PC-3 (cell line): ENCODE data around the gene CLEC1A. TPM values are rescaled to one million over a fixed set of nuclear protein-coding genes. Genes with fewer than 3 reads are reported as not detected.
A peak's percentile ranks its signal among the peaks of the same experiment; 100 is the strongest.

ENCODE experiments used
- ATAC-seq: fragments of 200-7000 bp; cut with Tn5 transposase; 2 replicates; pipeline ENCODE4 v1.9.1; 2020; ENCODE audit warnings: mild to moderate bottlenecking, moderate library complexity
- BruUV-seq: library from RNA; stranded (reverse); fragments of 400-500 nt; replicated peaks from 2 replicates; lab custom pipeline; 2021; lab: Mats Ljungman, UMichigan
- CTCF ChIA-PET: fragments of 300-600 bp; sonication (Branson Sonifier 250); formaldehyde crosslinking; loops from one replicate; lab custom pipeline; 2022; ENCODE audit warnings: antibody characterized with exemption; lab: Charles Lee
- POLR2A ChIA-PET: fragments of 300-600 bp; sonication (Branson Sonifier 250); formaldehyde crosslinking; loops from one replicate; lab custom pipeline; 2022; ENCODE audit warnings: antibody characterized with exemption; ENCODE audit not compliant: unreplicated experiment; lab: Charles Lee
- DNase-seq: peaks from one replicate; pipeline ENCODE4 v3.0.0-alpha.2; 2015
- H2AFZ ChIP-seq: fragments of 300-600 bp; sonication (generic); 2 replicates; pipeline ENCODE4 v1.6.0; 2016; ENCODE audit warnings: antibody characterized with exemption, low read length
- H3F3A ChIP-seq: fragments of 300-600 bp; sonication (generic); one replicate; pipeline ENCODE4 v1.6.0; 2017; ENCODE audit warnings: antibody characterized with exemption, low read length, control low read depth, mild to moderate bottlenecking; ENCODE audit not compliant: unreplicated experiment
- H3K27ac ChIP-seq: fragments of 300-600 bp; sonication (generic); 2 replicates; pipeline ENCODE4 v1.5.1; 2016; ENCODE audit warnings: mild to moderate bottlenecking, low read length
- H3K27me3 ChIP-seq: fragments of 300-600 bp; sonication (generic); 2 replicates; pipeline ENCODE4 v1.6.1; 2016; ENCODE audit warnings: low read length, mixed read lengths
- H3K36me3 ChIP-seq: fragments of 300-600 bp; sonication (generic); 2 replicates; pipeline ENCODE4 v1.6.1; 2016; ENCODE audit warnings: low read depth, mixed run types, low read length, mixed read lengths
- H3K4me1 ChIP-seq: fragments of 300-600 bp; sonication (generic); 2 replicates; pipeline ENCODE4 v1.5.1; 2016; ENCODE audit warnings: low read length; ENCODE audit not compliant: insufficient read depth
- H3K4me2 ChIP-seq: fragments of 300-600 bp; sonication (generic); 2 replicates; pipeline ENCODE4 v1.6.0; 2016; ENCODE audit warnings: low read length
- H3K4me3 ChIP-seq: fragments of 300-600 bp; sonication (generic); 2 replicates; pipeline ENCODE4 v1.5.1; 2016; ENCODE audit warnings: mild to moderate bottlenecking, low read length, mixed read lengths
- H3K79me2 ChIP-seq: fragments of 300-600 bp; sonication (generic); 2 replicates; pipeline ENCODE4 v1.6.1; 2017; ENCODE audit warnings: low read length, mixed read lengths
- H3K9ac ChIP-seq: fragments of 300-600 bp; sonication (generic); 2 replicates; pipeline ENCODE4 v1.6.0; 2016; ENCODE audit warnings: mild to moderate bottlenecking, low read length
- H3K9me2 ChIP-seq: fragments of 300-600 bp; sonication (generic); replicated peaks from 2 replicates; pipeline ENCODE4 v1.6.1; 2016; ENCODE audit warnings: mixed run types, low read length, mixed read lengths
- H3K9me3 ChIP-seq: fragments of 300-600 bp; sonication (generic); 2 replicates; pipeline ENCODE4 v1.6.1; 2016; ENCODE audit warnings: low read length, mixed read lengths
- H4K20me1 ChIP-seq: fragments of 300-600 bp; sonication (generic); 2 replicates; pipeline ENCODE4 v1.6.1; 2016; ENCODE audit warnings: low read length, mixed read lengths
- CTCF ChIP-seq: fragments of 300-600 bp; sonication (generic); conservative IDR thresholded peaks from 2 replicates; pipeline ENCODE4 v1.5.1; 2017; ENCODE audit warnings: antibody characterized with exemption, low read depth, mild to moderate bottlenecking, low read length
- EZH2 ChIP-seq: fragments of 300-600 bp; sonication (generic); IDR thresholded peaks from one replicate; pipeline ENCODE4 v1.6.1; 2017; ENCODE audit warnings: antibody characterized with exemption, mild to moderate bottlenecking, low read length; ENCODE audit not compliant: unreplicated experiment
- EZH2phosphoT487 ChIP-seq: fragments of 300-600 bp; sonication (generic); IDR thresholded peaks from 2 replicates; pipeline ENCODE4 v1.6.1; 2018; ENCODE audit warnings: mild to moderate bottlenecking, antibody characterized with exemption, low read length, borderline replicate concordance
- intact Hi-C: fragments of 100-400 bp; cut with micrococcal nuclease; formaldehyde crosslinking; loops from 2 replicates; pipeline ENCODE4 v1.9.0; 2023
- total RNA-seq: library from RNA; depleted of rRNA; stranded (reverse); fragments of >200 nt; gene quantifications from 2 replicates; pipeline ENCODE4 v1.2.3, GENCODE V29; 2014

CLEC1A gene
- total RNA-seq, 1 experiment from 2014 or later = not detected

GRCh38 chr12:10069976-10070375 lies 28.8 kb downstream of the CLEC1A start:
- POLR2A ChIA-PET = no interaction called here

GRCh38 chr12:10069099-10069498 lies 29.7 kb downstream of the CLEC1A start:
- Histone ChIP-seq H3K9me2 (no peaks in the 10 kb centered on the region), H3F3A (no peaks in the 10 kb centered on the region), H2AFZ (no peak overlapping the region), H3K4me2 (no peak overlapping the region), H3K4me3 (no peak overlapping the region), H3K9ac (no peak overlapping the region), H3K9me3 (no peaks in the 10 kb centered on the region), H3K4me1 (no peaks in the 10 kb centered on the region), H3K27ac (no peak overlapping the region), H3K79me2 (no peaks in the 10 kb centered on the region), H4K20me1 (no peaks in the 10 kb centered on the region), H3K36me3 (no peaks in the 10 kb centered on the region), H3K27me3 (peaks cover 12% of the 10 kb centered on the region; the same call in 1 of the 2 replicates)
- no peak for TF ChIP-seq EZH2
- no peak for TF ChIP-seq CTCF
- TF ChIP-seq EZH2phosphoT487 = no peak
- DNase-seq (no peak), ATAC-seq (peak; percentile 31)
- ChIA-PET POLR2A (no interaction called here), CTCF (interaction anchor here (0.6 to 0.8 kb wide), 3 partner anchors 35 to 59 kb away, joined by 3 read pairs; no protein-coding TSS in a partner anchor)
- no TSS peak for BruUV-seq
- intact Hi-C loops = no loop called here

More at GRCh38 chr12:10069976-10070375, 28.8 kb downstream of the CLEC1A start:
- Histone ChIP-seq H3K27me3 (peaks cover 19% of the 10 kb centered on the region), H3K4me2 (no peak overlapping the region), H3K4me1 (no peaks in the 10 kb centered on the region), H3K79me2 (no peaks in the 10 kb centered on the region), H3K4me3 (no peak overlapping the region), H2AFZ (no peak overlapping the region), H3K9me3 (no peaks in the 10 kb centered on the region), H3K9me2 (no peaks in the 10 kb centered on the region), H3K27ac (no peak overlapping the region), H3F3A (no peaks in the 10 kb centered on the region), H3K36me3 (no peaks in the 10 kb centered on the region), H4K20me1 (no peaks in the 10 kb centered on the region), H3K9ac (no peak overlapping the region)
- ATAC-seq (no peak), DNase-seq (no peak)
- TF ChIP-seq CTCF = no peak
- intact Hi-C loops = no loop called here
- CTCF ChIA-PET = interaction anchor here (0.8 kb wide), 1 partner anchor 36 kb away, joined by 3 read pairs; no protein-coding TSS in a partner anchor
- no TSS peak for BruUV-seq

GRCh38 chr12:10068644-10069043 lies 30.1 kb downstream of the CLEC1A start:
- H3K27me3 ChIP-seq = peaks cover 12% of the 10 kb centered on the region; the same call in 1 of the 2 replicates
- ATAC-seq (no peak), DNase-seq (no peak)
- ChIA-PET CTCF (interaction anchor here (0.6 kb wide), 1 partner anchor 57 kb away, joined by 3 read pairs; no protein-coding TSS in a partner anchor), POLR2A (no interaction called here)
- no peaks in the 10 kb centered on the region for H4K20me1 ChIP-seq
- H3K36me3 ChIP-seq = no peaks in the 10 kb centered on the region
- H3K9ac ChIP-seq = no peak overlapping the region
- no peak overlapping the region for H2AFZ ChIP-seq
- H3K4me1 ChIP-seq = no peaks in the 10 kb centered on the region
- no peak overlapping the region for H3K4me3 ChIP-seq
- no peaks in the 10 kb centered on the region for H3K9me3 ChIP-seq
- intact Hi-C loops = no loop called here
- no peak overlapping the region for H3K4me2 ChIP-seq
- H3F3A ChIP-seq = no peaks in the 10 kb centered on the region
- H3K9me2 ChIP-seq = no peaks in the 10 kb centered on the region
- BruUV-seq = no TSS peak
- no peaks in the 10 kb centered on the region for H3K79me2 ChIP-seq
- TF ChIP-seq CTCF (no peak), EZH2phosphoT487 (no peak), EZH2 (no peak)
- no peak overlapping the region for H3K27ac ChIP-seq
